ENCODE data around the gene DIS3L2. TPM values are rescaled to one million over a fixed set of nuclear protein-coding genes. Genes with fewer than 3 reads are reported as not detected.

The DIS3L2 gene
- total RNA-seq, 3 donors from 2014 or later (not counting 1 experiment from before 2014, with no cell fraction given), result 56.4 to 63.6 (median 59.4) TPM

DNA sequence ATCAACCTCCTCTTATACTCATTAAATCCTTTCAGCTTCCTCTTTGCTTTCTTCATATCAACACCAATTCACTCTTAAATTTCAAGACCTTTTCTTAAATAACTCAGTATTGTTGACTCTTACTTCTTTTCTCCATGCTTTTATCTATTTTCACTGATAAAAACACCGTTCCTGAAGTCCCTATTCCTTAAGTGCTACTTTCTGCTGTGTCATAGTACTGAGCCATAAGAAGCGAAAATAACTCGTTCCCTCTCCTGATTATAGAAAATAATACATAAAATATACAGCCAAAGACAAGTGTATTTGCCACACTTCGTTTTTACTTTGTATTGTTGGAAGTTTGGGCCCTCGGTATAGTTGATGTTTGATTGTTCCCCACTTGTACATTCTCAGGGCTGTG, 181.0 kb downstream of the DIS3L2 start:
- Histone ChIP-seq H3K27me3 (ENCODE audit: control insufficient read depth, insufficient read depth, low read length) (no peaks in the 10 kb centered on the region), H3K9me3 (ENCODE audit: control insufficient read depth, insufficient read depth, low read length) (no peaks in the 10 kb centered on the region), H3K36me3 (ENCODE audit: control insufficient read depth, insufficient read depth, low read length) (no peaks in the 10 kb centered on the region), H3K27ac (ENCODE audit: low read length) (no peak overlapping the region), H3K4me1 (ENCODE audit: control insufficient read depth, insufficient read depth, low read length) (peaks cover 4% of the 10 kb centered on the region), H3K4me3 (ENCODE audit: low read length) (no peak overlapping the region)
- WGBS (ENCODE audit: insufficient coverage), result 91% methylated on average over 5 of the region's 5 CpGs
- Mint-ChIP-seq H3K27me3 (ENCODE audit: low read depth in 2 of 2) (no peaks in the 10 kb centered on the region), H3K36me3 (no peaks in the 10 kb centered on the region), H3K9me3 (no peaks in the 10 kb centered on the region), H3K4me3 (no peak overlapping the region), H3K27ac (no peak overlapping the region), H3K4me1 (peaks cover 12 to 15% of the 10 kb centered on the region in 2 donors)
- no peak for DNase-seq
- TF ChIP-seq, protein P1, sequence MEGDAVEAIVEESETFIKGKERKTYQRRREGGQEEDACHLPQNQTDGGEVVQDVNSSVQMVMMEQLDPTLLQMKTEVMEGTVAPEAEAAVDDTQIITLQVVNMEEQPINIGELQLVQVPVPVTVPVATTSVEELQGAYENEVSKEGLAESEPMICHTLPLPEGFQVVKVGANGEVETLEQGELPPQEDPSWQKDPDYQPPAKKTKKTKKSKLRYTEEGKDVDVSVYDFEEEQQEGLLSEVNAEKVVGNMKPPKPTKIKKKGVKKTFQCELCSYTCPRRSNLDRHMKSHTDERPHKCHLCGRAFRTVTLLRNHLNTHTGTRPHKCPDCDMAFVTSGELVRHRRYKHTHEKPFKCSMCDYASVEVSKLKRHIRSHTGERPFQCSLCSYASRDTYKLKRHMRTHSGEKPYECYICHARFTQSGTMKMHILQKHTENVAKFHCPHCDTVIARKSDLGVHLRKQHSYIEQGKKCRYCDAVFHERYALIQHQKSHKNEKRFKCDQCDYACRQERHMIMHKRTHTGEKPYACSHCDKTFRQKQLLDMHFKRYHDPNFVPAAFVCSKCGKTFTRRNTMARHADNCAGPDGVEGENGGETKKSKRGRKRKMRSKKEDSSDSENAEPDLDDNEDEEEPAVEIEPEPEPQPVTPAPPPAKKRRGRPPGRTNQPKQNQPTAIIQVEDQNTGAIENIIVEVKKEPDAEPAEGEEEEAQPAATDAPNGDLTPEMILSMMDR (IDR thresholded peaks at IDR 0.05), result no peak
- intact Hi-C loops (cut with micrococcal nuclease), result no loop called here
- ATAC-seq, result no peak

DNA sequence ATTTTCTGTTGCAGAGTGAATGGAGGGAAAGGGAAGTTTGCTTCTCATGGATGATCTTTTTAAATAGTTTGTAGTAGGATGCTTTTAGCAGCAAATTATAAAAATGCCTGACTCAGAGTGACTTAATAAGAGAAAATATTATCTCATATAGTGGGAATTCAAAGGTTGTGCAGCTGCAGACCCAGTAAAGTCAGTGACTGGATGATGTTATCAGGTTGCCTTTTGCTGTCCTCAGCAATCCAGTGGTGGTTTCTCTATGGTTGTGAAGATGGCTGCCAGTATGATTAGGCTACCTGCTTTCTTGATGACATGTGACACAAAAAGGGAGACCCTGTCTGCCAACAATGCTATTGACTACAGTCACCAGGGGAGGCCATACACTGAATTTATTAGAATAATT, 184.8 kb downstream of the DIS3L2 start:
- Mint-ChIP-seq H3K4me1 (no peaks in the 10 kb centered on the region), H3K27me3 (ENCODE audit: low read depth in 2 of 2) (no peaks in the 10 kb centered on the region), H3K36me3 (no peaks in the 10 kb centered on the region), H3K4me3 (no peak overlapping the region), H3K9me3 (no peaks in the 10 kb centered on the region), H3K27ac (no peak overlapping the region)
- Histone ChIP-seq H3K27me3 (ENCODE audit: control insufficient read depth, insufficient read depth, low read length) (no peaks in the 10 kb centered on the region), H3K36me3 (ENCODE audit: control insufficient read depth, insufficient read depth, low read length) (no peaks in the 10 kb centered on the region), H3K4me1 (ENCODE audit: control insufficient read depth, insufficient read depth, low read length) (no peaks in the 10 kb centered on the region), H3K4me3 (ENCODE audit: low read length) (no peak overlapping the region), H3K9me3 (ENCODE audit: control insufficient read depth, insufficient read depth, low read length) (no peaks in the 10 kb centered on the region), H3K27ac (ENCODE audit: low read length) (no peak overlapping the region)
- DNase-seq, result no peak
- no peak for ATAC-seq
- intact Hi-C loops (cut with micrococcal nuclease), result no loop called here
- TF ChIP-seq, protein P1 (IDR thresholded peaks at IDR 0.05), result no peak

DNA sequence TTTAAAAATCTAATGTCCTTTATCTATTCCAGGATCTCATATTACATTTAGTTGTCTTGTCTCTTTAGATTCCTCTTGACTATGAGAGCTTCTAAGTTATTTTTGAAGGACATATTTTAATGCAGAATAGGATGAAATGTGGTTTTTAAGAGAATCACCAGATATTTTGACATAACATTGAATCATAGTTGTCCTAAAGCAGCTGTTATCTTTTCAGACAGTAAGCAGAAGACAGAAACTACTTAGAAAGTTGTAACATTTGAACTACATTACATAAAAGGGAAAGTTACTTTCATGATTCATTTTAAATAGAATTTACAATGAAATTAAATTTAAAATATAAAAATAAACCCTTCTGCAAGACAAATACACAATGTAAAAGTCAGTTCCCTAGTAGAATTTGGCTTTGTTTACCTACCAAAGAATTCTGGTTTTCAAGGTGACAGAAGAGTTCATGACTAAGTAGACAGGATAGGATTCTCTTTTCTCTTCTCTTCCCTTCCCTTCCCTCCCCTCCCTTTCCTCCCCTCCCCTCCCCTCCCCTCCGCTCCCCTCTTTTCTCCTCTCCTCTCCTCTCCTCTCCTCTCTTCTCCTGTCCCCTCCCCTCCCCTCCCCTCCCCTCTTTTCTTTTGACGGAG, 186.0 kb downstream of the DIS3L2 start:
- Histone ChIP-seq H3K27me3 (ENCODE audit: control insufficient read depth, insufficient read depth, low read length) (no peaks in the 10 kb centered on the region), H3K9me3 (ENCODE audit: control insufficient read depth, insufficient read depth, low read length) (no peaks in the 10 kb centered on the region), H3K4me3 (ENCODE audit: low read length) (no peak overlapping the region), H3K36me3 (ENCODE audit: control insufficient read depth, insufficient read depth, low read length) (no peaks in the 10 kb centered on the region), H3K4me1 (ENCODE audit: control insufficient read depth, insufficient read depth, low read length) (no peaks in the 10 kb centered on the region), H3K27ac (ENCODE audit: low read length) (no peak overlapping the region)
- intact Hi-C loops (cut with micrococcal nuclease), result no loop called here
- Mint-ChIP-seq H3K27ac (no peak overlapping the region), H3K9me3 (no peaks in the 10 kb centered on the region), H3K4me1 (no peaks in the 10 kb centered on the region), H3K27me3 (ENCODE audit: low read depth in 2 of 2) (no peaks in the 10 kb centered on the region), H3K4me3 (no peak overlapping the region), H3K36me3 (no peaks in the 10 kb centered on the region)
- DNase-seq (no peak), ATAC-seq (no peak)
- TF ChIP-seq, protein P1 (IDR thresholded peaks at IDR 0.05), result no peak
- 88% methylated on average over 1 of the region's 2 CpGs for WGBS (ENCODE audit: insufficient coverage)

DNA sequence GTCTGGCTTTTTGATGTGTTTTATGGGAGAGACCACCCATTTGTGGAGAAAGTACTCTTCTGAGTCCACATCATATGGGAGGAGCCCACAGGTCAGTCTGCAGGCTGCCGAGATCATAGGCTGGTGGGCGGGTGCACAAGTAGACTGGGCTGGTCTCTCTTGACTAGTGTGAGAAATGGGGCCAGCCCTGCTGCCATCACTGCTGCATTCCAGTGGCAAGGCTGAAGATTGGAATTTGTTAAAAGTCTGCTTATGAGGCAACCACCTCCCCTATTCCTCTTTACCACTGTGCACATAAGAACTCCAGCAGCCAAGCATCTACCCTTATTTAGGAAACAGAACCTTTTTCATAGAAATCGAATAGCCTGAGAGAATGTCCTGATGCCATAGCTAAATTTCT, 200.7 kb downstream of the DIS3L2 start:
- 100% methylated on average over 3 of the region's 3 CpGs for WGBS (ENCODE audit: insufficient coverage)
- intact Hi-C loops (cut with micrococcal nuclease), result no loop called here
- Histone ChIP-seq H3K27ac (ENCODE audit: low read length) (no peak overlapping the region), H3K4me1 (ENCODE audit: control insufficient read depth, insufficient read depth, low read length) (no peaks in the 10 kb centered on the region), H3K4me3 (ENCODE audit: low read length) (no peak overlapping the region), H3K36me3 (ENCODE audit: control insufficient read depth, insufficient read depth, low read length) (peaks cover 18% of the 10 kb centered on the region), H3K27me3 (ENCODE audit: control insufficient read depth, insufficient read depth, low read length) (no peaks in the 10 kb centered on the region), H3K9me3 (ENCODE audit: control insufficient read depth, insufficient read depth, low read length) (no peaks in the 10 kb centered on the region)
- TF ChIP-seq, protein P1 (IDR thresholded peaks at IDR 0.05), result no peak
- H3K4me3 Mint-ChIP-seq, result no peak overlapping the region
- H3K9me3 Mint-ChIP-seq, result no peaks in the 10 kb centered on the region
- H3K27ac Mint-ChIP-seq, result no peak overlapping the region
- no peaks in the 10 kb centered on the region for H3K27me3 Mint-ChIP-seq (ENCODE audit: low read depth in 2 of 2)
- no peak for DNase-seq
- no peaks in the 10 kb centered on the region for H3K4me1 Mint-ChIP-seq
- H3K36me3 Mint-ChIP-seq, result no peaks in the 10 kb centered on the region
- no peak for ATAC-seq
